Colon (tissue), 2 donors: Measurements from ENCODE around the gene CAMK1D.
"Not testable (repeated sequence)": the region's sequence is repeated elsewhere in the genome, so short reads cannot be mapped to it uniquely, and the experiment has no call there.

Experiments
- FAIRE-seq: peaks from 2 replicates; lab custom pipeline; 2012; peaks lifted over from hg19 to GRCh38; lab: Jason Lieb, UNC
- donor health status: control.
- donor health status: control.

CAMK1D gene

DNA sequence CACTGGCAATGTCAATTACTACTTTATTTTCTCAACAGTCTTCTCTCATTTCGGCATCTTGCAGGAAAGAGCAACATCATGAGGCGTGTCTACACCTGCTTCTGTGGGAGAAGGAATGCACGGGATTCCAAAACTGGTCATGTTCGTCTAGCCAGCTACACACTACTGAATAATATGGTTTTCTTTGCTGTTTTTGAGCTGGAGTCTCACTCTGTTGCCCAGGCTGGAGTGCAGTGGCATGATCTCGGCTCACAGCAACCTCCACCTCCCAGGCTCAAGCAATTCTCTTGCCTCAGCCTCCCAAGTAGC is 376.2 kb downstream of the CAMK1D start:
- not testable (repeated sequence) for FAIRE-seq

- no peak for FAIRE-seq
Measured at GRCh38 chr10:12726971-12727831, 377.9 kb downstream of the CAMK1D start.

DNA sequence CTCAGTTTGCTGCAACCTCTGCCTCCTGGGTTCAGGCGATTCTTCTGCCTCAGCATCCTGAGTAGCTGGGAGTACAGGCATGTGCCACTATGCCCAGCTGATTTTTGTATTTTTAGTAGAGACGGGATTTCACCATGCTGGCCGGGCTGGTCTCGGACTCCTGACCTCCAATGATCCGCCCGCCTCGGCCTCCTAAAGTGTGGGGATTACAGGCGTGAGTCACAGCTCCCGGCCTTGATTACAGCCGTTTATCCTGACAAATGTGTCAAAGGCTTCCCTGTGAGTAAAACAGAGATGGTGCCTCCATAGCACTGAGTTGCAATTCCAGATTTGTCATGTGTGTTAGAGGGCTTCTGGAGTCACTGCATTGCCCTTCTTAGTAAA is 378.5 kb downstream of the CAMK1D start:
- no peak for FAIRE-seq

- no peak for FAIRE-seq
Measured at GRCh38 chr10:12728494-12728893, 379.1 kb downstream of the CAMK1D start.

DNA sequence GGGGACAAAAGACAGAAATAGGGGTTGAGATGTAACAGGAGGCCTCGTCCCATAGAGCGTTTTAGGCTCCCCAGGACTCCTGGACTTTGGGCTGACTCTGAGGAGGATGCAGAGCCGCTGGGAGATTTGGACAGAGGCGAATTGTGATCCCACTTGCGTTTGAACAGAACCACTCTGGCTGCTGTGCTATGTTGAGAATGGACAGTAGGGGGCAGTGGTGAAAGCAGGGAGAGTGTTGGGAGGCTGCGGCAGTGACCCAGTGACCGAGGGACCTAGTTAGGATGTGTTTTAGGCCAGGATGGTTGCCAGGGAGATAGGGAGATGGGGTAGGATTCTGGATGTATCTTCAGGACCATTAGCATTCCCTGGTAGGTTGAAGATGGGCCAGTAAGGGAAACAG is 380.5 kb downstream of the CAMK1D start:
- no peak for FAIRE-seq

DNA sequence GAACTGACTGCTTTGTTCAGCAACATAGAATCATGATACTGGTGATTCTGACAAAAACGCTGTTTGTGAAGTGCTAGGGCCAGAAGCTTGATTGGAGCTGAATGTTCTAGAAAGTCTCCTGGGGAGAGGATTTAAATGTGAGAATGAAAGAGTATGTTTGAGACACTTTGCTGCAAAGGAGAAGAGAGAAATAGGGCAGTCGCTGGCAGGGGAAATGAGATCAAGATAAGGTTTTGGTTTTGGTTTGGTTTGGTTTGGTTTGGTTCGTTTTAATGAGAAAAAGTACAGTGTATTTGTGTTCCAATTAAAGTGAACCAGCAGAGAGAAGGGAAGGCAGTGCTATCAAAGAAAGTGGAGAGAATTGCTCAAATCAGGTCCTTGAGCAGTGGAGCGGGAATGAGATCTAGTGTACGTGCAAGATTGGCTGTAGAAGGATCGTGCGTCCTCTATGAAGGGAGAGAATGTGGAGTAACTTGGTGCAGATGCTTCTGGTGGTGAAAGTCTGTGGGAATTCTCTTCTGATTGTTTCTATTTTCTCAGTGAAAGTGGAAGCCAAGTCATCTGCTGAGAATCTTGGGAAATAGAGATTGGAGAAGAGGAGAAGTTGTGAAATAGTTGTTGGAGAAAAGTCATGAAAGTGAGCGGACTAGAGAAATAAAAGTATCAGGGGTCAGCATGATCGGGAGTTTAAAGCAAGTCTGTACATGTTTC is 381.6 kb downstream of the CAMK1D start:
- FAIRE-seq = no peak

- no peak for FAIRE-seq
Measured at GRCh38 chr10:12733271-12733670, 383.9 kb downstream of the CAMK1D start.

DNA sequence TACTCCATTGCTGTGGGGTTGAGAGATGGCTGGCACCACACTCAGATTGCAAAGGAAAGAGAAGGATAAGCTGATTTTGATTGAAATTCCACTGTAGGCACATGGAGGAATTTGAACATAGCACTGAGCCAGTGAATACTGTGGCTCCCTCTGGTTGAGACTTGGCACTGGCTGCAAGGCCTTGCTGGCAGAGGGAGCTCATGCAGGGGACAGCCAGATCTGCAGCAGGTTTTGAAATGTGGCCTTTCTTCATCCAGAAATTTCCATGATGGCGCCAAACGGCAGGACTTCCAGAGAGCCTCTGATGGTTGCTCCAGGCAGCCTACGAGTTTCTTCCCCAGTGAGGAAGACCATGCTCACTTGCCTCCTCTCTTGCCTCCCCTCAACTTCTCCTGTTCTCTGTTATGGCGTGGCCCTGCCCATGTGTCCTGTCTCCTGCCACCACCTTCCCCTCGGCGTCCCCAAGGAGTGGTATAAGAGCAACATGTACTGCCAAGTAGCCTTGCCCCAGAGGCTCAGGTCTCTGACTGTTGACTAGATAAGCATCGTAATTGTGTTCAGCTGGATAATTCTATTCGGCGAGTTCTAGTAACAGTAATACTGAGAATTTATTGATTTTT is 386.6 kb downstream of the CAMK1D start:
- no peak for FAIRE-seq

DNA sequence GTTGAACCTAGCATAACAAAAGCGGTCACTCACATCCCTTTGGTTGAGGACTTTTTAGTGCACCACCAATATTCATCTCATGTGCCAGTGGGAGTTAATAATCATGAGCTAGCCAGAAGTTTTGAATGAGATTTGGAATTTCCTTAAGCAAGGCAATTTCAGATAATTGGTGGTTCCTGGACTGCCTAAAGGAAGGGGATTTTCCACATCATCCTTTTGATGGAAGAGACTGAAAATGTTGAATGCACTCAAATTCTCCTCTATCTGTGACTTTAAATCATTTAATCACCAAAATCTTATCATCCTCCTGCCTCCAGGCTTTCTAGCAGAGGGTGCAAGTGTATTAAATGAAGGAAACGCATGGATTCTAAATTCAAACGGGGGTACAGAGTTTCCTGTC is 391.5 kb downstream of the CAMK1D start:
- no peak for FAIRE-seq

DNA sequence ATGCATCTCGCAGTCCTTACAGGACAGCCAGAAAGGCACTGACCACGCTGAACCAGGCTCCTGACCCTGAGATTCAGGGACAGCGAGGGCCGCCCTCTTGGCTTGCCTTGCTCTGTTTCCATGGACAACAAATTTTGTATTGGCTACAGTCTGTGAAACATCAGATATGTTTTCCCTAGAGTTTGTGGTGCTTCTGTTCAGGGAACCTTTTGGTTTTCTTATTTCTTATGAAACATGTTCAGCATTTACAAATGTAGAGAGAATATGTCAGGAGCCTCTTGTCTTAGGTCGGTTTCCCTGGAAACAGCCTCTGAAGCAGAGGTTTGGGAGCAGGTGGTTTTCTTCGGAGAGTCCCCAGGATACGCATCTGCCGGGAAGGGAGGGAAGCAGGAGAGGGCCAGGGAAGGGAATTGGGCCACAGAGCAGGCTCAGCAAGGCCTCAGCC is 392.0 kb downstream of the CAMK1D start:
- FAIRE-seq = no peak

- FAIRE-seq = no peak
Measured at GRCh38 chr10:12742771-12743170, 393.4 kb downstream of the CAMK1D start.

DNA sequence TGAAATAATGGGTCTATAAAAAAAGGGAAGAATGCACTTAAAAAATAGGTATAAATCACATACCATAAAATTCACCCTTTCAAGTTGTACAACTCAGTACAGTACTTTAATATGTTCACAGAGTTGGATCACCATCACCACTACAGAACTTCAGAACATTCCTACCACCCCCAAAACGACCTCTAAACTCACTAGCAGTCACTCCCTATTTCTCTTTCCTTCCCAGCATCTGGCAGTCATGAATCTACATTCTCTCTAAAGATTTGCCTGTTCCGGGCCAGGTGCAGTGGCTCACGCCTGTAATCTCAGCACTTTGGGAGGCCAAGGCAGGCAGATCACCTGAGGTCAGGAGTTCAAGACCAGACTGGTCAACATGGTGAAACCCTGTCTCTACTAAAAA is 394.1 kb downstream of the CAMK1D start:
- not testable (repeated sequence) for FAIRE-seq

- no peak for FAIRE-seq
Measured at GRCh38 chr10:12743941-12744340, 394.6 kb downstream of the CAMK1D start.

DNA sequence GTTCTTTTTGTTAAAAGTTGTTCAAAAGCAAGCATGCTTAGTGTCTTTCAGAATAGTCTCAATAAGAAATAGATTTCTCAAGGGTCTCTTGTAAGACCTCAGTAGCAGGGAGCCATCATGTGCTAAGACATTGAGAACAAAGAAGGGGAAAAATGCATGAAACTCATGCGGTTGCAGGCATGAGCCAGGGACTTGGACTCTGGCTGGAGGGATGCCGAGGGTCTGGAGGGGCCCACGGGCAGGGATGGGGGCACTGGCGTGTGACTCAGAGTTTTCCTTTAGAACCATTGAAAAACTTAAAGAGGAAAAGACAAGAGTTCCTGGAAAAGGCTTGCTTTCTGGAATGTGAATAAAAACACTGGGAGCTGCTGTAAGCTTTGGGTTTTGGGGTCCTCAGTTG is 398.8 kb downstream of the CAMK1D start:
- FAIRE-seq = no peak

GRCh38 chr10:12749760-12750478 is 400.6 kb downstream of the CAMK1D start:
- FAIRE-seq = no peak

GRCh38 chr10:12750526-12751201 is 401.3 kb downstream of the CAMK1D start:
- no peak for FAIRE-seq

- FAIRE-seq = no peak
Measured at GRCh38 chr10:12755075-12755474, 405.7 kb downstream of the CAMK1D start.

- FAIRE-seq = no peak
Measured at GRCh38 chr10:12757351-12757750, 408.0 kb downstream of the CAMK1D start.

GRCh38 chr10:12758271-12758670 is 408.9 kb downstream of the CAMK1D start:
- no peak for FAIRE-seq

DNA sequence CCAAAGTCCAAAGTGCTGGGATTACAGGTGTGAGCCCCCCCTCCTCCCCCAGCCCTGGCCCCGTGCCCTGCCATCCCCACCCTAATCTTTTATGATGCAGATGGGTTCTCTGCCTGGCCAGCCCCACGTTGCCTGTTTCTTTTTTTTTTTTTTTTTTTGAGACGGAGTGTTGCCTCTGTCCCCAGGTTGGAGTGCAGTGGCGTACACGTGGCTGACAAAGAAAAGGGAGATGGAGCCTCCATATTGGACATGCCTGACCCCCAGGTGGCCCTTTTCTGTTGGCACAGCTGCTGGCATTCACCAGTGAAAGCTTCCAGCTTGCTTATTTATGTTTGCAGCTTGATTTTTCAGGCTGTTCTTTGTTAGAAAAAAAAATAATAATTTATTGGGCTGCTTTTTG is 416.9 kb downstream of the CAMK1D start:
- no peak for FAIRE-seq

GRCh38 chr10:12768156-12769100 is 419.1 kb downstream of the CAMK1D start:
- FAIRE-seq = no peak
